Activated CD8-positive, alpha-beta T cell treated with anti-CD3 and anti-CD28 coated beads for 36 hours (primary cell): ENCODE results near the gene RNU5B-1. TPM values are rescaled to one million over a fixed set of nuclear protein-coding genes. Genes with fewer than 3 reads are reported as not detected.

ENCODE experiments used
- ATAC-seq: fragments of 200-7000 bp; cut with Tn5 transposase; one replicate; pipeline ENCODE4 v1.10.0; 2021; ENCODE audit warnings: mild to moderate bottlenecking, moderate library complexity
- CTCF ChIA-PET: fragments of 350-600 bp; sonication (Branson Sonifier 250); formaldehyde crosslinking; loops from one replicate; lab custom pipeline; 2021; ENCODE audit warnings: antibody characterized with exemption; lab: Charles Lee
- POLR2A ChIA-PET: fragments of 350-600 bp; sonication (Branson Sonifier 250); formaldehyde crosslinking; loops from one replicate; lab custom pipeline; 2021; ENCODE audit warnings: antibody characterized with exemption; lab: Charles Lee
- DNase-seq: peaks from one replicate; pipeline ENCODE4 v3.0.0-alpha.2; 2020
- H3K27ac Mint-ChIP-seq: one replicate; pipeline ENCODE4 v1.8.0; 2021; ENCODE audit warnings: mild to moderate bottlenecking, mixed read lengths
- H3K27me3 Mint-ChIP-seq: one replicate; pipeline ENCODE4 v1.8.0; 2021; ENCODE audit warnings: mixed read lengths
- H3K36me3 Mint-ChIP-seq: one replicate; pipeline ENCODE4 v1.8.0; 2021; ENCODE audit warnings: low read depth, mixed read lengths
- H3K4me1 Mint-ChIP-seq: one replicate; pipeline ENCODE4 v1.8.0; 2021; ENCODE audit warnings: low read depth, mixed read lengths
- H3K4me3 Mint-ChIP-seq: one replicate; pipeline ENCODE4 v1.8.0; 2021; ENCODE audit warnings: mild to moderate bottlenecking, moderate library complexity, mixed read lengths
- H3K9me3 Mint-ChIP-seq: one replicate; pipeline ENCODE4 v1.8.0; 2021; ENCODE audit warnings: mixed read lengths
- intact Hi-C: fragments of 100-400 bp; cut with micrococcal nuclease; formaldehyde crosslinking; loops from one replicate; pipeline ENCODE4 v1.10.0; 2022
- total RNA-seq, 2 experiments: library from RNA; stranded (reverse); gene quantifications; one replicate each; pipeline ENCODE4 v1.2.3, GENCODE V29; 2021
- TF ChIP-seq, protein P1 (sequence below): fragments of 200-600 bp; IDR thresholded peaks from one replicate; pipeline ENCODE4 v1.8.0; 2022; ENCODE audit warnings: antibody characterized with exemption, mild to moderate bottlenecking

The RNU5B-1 gene
- total RNA-seq, 2 experiments from 2014 or later = not detected

DNA sequence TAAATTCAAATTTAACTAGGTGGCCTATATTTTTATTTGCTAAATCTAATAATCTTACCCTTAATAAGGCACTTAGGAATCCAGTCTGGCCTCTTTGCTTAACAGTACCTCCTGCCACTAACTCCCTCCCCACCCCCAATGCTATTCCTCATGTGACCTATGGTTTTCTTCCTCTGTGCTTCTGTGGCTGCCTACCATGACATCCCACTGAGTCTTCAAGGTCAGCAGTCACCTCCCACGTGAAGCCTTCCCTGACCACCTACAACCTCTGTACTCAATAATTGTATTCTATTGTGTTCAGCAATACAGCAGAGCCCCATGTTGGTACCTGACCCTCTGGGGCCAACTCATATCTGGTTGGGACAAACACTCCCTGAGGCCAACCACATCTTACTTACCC, 27.5 kb upstream of the RNU5B-1 start:
- TF ChIP-seq, protein P1, sequence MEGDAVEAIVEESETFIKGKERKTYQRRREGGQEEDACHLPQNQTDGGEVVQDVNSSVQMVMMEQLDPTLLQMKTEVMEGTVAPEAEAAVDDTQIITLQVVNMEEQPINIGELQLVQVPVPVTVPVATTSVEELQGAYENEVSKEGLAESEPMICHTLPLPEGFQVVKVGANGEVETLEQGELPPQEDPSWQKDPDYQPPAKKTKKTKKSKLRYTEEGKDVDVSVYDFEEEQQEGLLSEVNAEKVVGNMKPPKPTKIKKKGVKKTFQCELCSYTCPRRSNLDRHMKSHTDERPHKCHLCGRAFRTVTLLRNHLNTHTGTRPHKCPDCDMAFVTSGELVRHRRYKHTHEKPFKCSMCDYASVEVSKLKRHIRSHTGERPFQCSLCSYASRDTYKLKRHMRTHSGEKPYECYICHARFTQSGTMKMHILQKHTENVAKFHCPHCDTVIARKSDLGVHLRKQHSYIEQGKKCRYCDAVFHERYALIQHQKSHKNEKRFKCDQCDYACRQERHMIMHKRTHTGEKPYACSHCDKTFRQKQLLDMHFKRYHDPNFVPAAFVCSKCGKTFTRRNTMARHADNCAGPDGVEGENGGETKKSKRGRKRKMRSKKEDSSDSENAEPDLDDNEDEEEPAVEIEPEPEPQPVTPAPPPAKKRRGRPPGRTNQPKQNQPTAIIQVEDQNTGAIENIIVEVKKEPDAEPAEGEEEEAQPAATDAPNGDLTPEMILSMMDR = no peak
- intact Hi-C loops = no loop called here
- Mint-ChIP-seq H3K9me3 (no peaks in the 10 kb centered on the region), H3K36me3 (peaks cover 6% of the 10 kb centered on the region), H3K4me1 (peaks cover 32% of the 10 kb centered on the region), H3K27me3 (no peaks in the 10 kb centered on the region), H3K27ac (peak overlapping the region; percentile 50), H3K4me3 (no peak overlapping the region)
- DNase-seq = no peak
- ATAC-seq = no peak
- ChIA-PET CTCF (interaction anchor here (1.5 to 1.9 kb wide), 3 partner anchors 8 to 17 kb away, joined by 4 to 8 read pairs (median 7); partner anchors contain the start of gene PARP16), POLR2A (interaction anchor here (1.0 to 1.3 kb wide), 3 partner anchors 10 to 21 kb away, joined by 3 to 4 read pairs (median 4); partner anchors contain the start of gene PARP16)

DNA sequence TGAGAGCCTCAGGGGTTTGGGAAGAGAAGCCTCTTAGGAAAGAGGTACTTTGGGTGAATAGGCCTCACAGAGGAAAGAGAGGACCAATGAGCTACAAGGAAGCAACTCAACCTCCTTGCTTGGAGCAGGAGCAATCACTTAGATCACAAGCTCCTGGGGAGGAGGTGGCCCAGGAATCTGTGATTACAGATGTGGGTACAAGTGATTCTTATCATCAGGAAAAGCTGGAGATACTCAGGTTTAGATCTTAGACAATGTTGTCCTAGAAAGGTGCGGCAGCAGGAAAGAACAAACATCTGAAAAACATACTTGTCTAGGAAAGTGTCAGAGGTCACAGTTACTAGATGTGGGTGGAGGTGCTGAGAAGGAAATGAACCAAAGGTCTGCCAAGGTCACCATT, 26.0 kb upstream of the RNU5B-1 start:
- Mint-ChIP-seq H3K27ac (peak overlapping the region; percentile 57), H3K4me1 (peaks cover 43% of the 10 kb centered on the region), H3K36me3 (peaks cover 16% of the 10 kb centered on the region), H3K4me3 (no peak overlapping the region), H3K9me3 (no peaks in the 10 kb centered on the region), H3K27me3 (no peaks in the 10 kb centered on the region)
- TF ChIP-seq, protein P1 = no peak
- intact Hi-C loops = no loop called here
- CTCF ChIA-PET = interaction anchor here (0.7 to 1.9 kb wide), 9 partner anchors 8 to 93 kb away, joined by 3 to 8 read pairs (median 4); partner anchors contain the start of genes CILP and PARP16
- DNase-seq (no peak), ATAC-seq (no peak)
- POLR2A ChIA-PET = interaction anchor here (1.6 kb wide), 1 partner anchor 26 kb away, joined by 6 read pairs; the partner anchor contains the start of gene RNU5B-1

DNA sequence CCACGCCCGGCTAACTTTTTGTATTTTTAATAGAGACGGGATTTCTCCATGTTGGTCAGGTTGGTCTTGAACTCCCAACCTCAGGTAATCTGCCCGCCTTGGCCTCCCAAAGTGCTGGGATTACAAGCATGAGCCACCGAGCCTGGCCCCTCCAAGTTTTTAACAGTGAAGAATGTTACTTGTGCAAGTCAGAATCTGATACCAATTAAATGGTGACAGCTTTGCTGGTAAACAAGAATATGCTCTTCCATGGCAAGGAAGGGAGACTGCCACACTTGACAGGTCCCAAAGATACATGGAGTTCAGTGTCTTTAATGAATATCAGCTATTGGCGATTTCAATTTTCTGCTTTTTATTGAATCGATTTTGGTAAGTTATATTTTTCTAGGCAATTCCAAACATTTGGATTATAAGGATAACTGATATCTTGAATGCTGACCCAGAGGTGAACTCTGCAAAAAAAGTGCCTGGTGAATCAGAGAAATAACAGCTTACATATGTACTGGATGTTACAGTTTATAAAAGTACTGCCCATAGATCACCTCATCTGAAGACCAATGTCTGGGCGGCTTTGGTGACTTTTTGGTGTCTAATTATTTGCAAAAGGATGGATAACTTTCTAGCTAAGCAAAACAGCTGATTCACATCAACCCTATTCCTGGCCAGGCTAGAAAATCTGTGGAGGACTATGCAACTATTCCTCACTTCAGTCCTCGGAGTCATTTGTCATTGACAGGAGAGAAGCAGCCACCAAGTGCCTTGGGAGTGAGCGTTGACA, 19.0 kb upstream of the RNU5B-1 start:
- no peak for DNase-seq
- Mint-ChIP-seq H3K4me1 (peaks cover 32% of the 10 kb centered on the region), H3K36me3 (peaks cover 16% of the 10 kb centered on the region), H3K9me3 (no peaks in the 10 kb centered on the region), H3K4me3 (peak overlapping the region; percentile 87), H3K27me3 (no peaks in the 10 kb centered on the region), H3K27ac (peak overlapping the region; percentile 90)
- TF ChIP-seq, protein P1 = no peak
- ChIA-PET POLR2A (interaction anchor here (0.9 to 7.5 kb wide), 14 partner anchors 10 to 296 kb away, joined by 3 to 80 read pairs (median 7); partner anchors contain the start of genes CLPX, RNU5A-1, RNU5B-1 and SPG21), CTCF (interaction anchor here (0.7 to 4.0 kb wide), 12 partner anchors 8 to 184 kb away, joined by 3 to 26 read pairs (median 7); partner anchors contain the start of genes CILP, CLPX and RNU5B-1)
- intact Hi-C loops = no loop called here
- ATAC-seq = no peak

DNA sequence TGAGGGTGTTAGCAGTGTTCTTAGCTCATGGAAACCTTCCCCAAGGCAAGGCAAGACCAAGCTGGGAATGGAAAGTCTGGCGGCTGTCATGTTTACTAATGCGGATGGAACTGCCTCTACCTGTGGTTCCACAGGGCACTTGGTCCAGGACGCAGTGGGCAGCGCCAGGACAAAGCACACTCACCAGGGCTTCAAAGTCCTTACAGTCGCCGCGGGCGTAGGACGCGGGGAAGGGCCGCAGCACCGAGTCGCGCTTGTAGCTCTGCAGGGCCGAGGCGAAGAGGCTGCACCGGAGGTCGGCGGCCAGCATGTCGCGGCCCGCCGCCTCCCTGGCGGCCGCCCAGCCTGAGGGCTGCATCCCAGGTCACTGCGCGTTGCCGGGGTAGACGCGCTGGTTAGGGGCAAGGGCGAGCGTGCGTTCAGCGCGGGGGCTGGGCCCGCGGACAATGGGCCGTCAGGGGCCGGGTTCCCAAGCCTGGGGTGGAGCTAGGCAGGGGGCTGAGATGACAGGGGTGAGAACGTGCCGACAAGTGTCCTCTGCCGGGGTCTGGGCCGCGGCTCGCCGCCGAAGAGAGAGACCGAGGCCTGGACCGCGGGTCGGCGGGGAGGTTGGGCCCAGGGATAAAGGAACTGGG, 18.3 kb upstream of the RNU5B-1 start:
- TF ChIP-seq, protein P1 = no peak
- Mint-ChIP-seq H3K4me1 (peaks cover 32% of the 10 kb centered on the region), H3K27ac (peak overlapping the region; percentile 90), H3K4me3 (peak overlapping the region; percentile 87), H3K36me3 (peaks cover 16% of the 10 kb centered on the region), H3K27me3 (no peaks in the 10 kb centered on the region), H3K9me3 (no peaks in the 10 kb centered on the region)
- peak; percentile 17 for ATAC-seq
- intact Hi-C loops = no loop called here
- DNase-seq = peak; percentile 45
- CTCF ChIA-PET = interaction anchor here (0.7 to 4.0 kb wide), 19 partner anchors 8 to 208 kb away, joined by 3 to 26 read pairs (median 6); partner anchors contain the start of genes CILP, CLPX, RNU5A-1 and RNU5B-1
- POLR2A ChIA-PET = interaction anchor here (0.9 to 7.5 kb wide), 15 partner anchors 9 to 297 kb away, joined by 3 to 80 read pairs (median 5); partner anchors contain the start of genes CLPX, RNU5A-1, RNU5B-1 and SPG21
